Measurements from ENCODE around the gene DIP2A. TPM values are rescaled to one million over a fixed set of nuclear protein-coding genes. Genes with fewer than 3 reads are reported as not detected.

DIP2A gene
- total RNA-seq, 4 donors from 2014 or later = 25.9 to 57.4 (median 33.3) TPM

DNA sequence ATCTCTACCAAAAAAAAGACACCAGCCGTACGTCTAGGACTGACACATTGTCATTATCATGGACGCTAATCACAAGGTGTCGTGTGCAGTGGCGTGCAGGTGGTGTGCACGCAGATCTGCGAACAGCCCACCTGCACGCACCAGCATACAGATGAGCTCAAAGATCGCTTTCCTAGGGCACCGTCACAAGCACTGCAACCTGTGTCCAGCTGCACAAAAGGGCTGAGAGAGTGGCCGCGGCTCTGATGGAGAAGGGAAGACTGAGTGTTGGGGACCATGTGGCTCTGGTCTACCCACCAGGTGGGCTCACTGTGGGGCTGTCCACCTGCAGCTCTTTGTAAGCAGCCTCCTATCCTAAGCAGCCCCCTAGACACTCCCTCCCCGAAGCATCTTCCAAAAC, 95.3 kb downstream of the DIP2A start:
- TF ChIP-seq, protein P1, sequence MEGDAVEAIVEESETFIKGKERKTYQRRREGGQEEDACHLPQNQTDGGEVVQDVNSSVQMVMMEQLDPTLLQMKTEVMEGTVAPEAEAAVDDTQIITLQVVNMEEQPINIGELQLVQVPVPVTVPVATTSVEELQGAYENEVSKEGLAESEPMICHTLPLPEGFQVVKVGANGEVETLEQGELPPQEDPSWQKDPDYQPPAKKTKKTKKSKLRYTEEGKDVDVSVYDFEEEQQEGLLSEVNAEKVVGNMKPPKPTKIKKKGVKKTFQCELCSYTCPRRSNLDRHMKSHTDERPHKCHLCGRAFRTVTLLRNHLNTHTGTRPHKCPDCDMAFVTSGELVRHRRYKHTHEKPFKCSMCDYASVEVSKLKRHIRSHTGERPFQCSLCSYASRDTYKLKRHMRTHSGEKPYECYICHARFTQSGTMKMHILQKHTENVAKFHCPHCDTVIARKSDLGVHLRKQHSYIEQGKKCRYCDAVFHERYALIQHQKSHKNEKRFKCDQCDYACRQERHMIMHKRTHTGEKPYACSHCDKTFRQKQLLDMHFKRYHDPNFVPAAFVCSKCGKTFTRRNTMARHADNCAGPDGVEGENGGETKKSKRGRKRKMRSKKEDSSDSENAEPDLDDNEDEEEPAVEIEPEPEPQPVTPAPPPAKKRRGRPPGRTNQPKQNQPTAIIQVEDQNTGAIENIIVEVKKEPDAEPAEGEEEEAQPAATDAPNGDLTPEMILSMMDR (IDR thresholded peaks at IDR 0.05) = no peak

DNA sequence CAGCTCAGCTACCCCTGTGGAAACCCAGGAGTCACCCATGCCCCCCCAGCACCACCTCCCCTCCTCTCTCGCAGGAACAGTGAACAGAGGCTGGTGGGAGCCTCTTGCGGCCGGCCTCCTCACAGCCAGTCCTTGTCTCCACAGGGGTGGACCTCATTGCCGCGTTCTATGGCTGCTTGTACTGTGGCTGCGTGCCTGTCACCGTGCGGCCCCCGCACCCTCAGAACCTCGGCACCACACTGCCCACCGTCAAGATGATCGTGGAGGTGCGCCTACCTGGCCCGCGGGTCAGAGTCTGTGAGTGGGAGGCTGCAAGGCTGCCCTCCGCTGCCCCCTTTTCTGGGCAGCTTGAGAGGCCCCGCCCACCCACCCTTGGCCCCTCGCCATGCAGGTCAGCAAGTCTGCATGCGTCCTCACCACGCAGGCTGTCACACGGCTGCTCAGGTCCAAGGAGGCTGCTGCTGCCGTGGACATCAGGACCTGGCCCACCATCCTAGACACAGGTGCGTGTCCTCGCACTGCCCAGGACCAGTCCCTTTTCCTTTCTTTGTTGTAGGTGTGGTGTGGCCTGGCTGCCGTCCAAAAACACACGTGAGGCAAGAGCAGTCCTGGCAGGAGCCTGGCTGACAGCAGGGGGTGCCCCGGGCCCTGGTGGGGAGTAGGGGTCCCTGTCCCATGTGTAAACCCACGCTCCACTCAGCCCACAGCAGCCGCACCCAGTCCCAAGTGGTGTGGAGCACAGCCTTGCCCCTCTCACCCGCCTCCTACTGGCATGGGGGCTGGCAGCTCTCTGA, 95.9 kb downstream of the DIP2A start:
- TF ChIP-seq, protein P1 (IDR thresholded peaks at IDR 0.05) = no peak
- ATAC-seq (ENCODE audit: low FRiP score) = no peak

More for the DNA sequence above, 95.3 kb downstream of the DIP2A start:
- no peak for ATAC-seq (ENCODE audit: low FRiP score)
- no peak for DNase-seq (ENCODE audit: low spot score)

DNA sequence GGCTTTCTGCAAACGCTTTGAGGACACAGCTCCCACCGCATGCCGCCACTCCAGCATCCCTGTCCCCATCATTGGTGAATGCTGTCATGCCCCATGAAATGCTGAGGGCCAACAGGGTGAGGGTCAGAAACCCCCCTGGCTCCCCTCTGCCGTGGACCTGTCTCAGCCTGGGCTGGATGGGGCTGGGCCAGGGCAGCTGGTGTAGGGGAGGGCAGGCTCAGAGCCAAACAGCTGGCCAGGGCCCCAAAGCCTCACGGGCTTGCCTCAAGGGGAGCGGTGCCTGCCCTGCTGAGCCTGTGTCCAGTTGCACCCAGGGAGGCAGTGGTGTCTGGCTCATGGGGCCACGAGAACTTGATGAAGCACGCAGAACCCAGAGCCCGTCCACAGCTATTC, 96.5 kb downstream of the DIP2A start:
- TF ChIP-seq, protein P1 (IDR thresholded peaks at IDR 0.05) = no peak
- DNase-seq (ENCODE audit: low spot score) (no peak), ATAC-seq (ENCODE audit: low FRiP score) (no peak)

More for the DNA sequence above, 95.9 kb downstream of the DIP2A start:
- DNase-seq (ENCODE audit: low spot score) = no peak

DNA sequence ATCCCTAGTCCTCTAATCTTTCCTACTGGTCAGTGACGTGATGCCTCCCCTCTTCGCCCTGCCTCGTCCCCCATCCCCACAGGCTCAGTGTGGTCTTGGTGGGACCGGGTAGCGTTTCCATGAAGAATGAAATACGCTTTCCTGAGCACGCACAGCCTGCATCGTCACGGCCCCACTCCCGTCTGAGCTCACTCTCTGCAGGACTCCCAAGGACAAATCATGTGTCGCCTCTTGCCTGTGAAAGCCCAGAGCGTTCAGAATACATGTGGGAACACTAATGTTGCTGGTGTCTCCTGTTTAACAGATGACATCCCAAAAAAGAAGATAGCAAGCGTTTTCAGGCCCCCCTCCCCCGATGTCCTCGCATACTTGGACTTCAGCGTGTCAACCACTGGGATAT, 97.0 kb downstream of the DIP2A start:
- TF ChIP-seq, protein P1 (IDR thresholded peaks at IDR 0.05) = no peak
- ATAC-seq (ENCODE audit: low FRiP score) (no peak), DNase-seq (ENCODE audit: low spot score) (no peak)

DNA sequence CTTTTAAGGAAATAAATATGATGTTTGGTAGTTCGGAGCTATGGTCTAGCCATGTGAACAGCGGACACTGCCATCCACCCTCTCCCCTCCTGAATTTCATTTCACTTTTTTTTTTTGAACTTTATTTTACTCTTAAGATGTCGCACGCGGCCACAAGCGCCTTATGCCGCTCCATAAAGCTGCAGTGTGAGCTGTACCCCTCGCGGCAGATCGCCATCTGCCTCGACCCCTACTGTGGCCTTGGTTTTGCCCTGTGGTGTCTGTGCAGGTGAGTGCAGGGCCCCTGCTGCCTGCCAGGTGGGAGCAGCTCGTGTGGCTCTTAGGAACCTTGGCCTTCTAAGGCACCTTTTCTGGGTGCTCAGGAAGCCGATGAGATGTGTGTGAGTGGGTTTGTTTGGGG, 98.1 kb downstream of the DIP2A start:
- DNase-seq (ENCODE audit: low spot score) (no peak), ATAC-seq (ENCODE audit: low FRiP score) (no peak)
- TF ChIP-seq, protein P1 (IDR thresholded peaks at IDR 0.05) = no peak

DNA sequence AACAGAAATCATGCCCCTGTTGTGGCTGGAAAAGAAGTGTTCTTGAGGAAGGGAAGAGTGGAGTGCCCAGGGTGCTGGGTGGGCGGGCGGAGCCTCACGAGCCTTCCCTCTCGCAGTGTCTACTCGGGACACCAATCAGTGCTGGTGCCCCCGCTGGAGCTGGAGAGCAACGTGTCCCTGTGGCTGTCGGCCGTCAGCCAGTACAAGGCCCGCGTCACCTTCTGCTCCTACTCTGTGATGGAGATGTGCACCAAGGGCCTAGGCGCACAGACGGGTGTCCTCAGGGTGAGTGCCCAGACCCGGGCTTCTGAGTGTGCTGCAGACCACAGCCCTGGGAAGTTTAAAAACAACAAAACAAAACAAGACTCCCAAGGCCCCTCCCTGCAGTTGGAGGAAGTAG, 98.8 kb downstream of the DIP2A start:
- no peak for DNase-seq (ENCODE audit: low spot score)
- no peak for ATAC-seq (ENCODE audit: low FRiP score)
- TF ChIP-seq, protein P1 (IDR thresholded peaks at IDR 0.05) = no peak

DNA sequence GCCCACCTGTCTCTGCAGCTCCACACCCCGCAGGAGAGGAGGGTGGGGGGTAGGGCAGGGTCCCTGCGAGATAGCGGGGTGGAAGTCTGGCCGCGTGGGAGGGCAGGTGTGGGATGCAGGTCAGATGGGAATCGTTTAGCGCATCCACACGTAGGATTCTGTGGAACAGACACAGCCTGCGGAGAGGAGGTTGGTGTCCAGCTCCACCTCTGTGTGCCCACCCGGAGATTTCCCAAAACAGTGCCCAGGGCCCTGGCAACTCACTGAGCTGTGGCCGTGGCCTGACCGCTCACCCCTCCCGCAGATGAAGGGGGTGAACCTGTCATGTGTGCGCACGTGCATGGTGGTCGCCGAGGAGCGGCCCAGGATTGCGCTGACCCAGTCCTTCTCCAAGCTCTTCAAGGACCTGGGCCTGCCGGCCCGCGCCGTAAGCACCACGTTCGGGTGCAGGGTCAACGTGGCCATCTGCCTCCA, 99.3 kb downstream of the DIP2A start:
- ATAC-seq (ENCODE audit: low FRiP score) (no peak), DNase-seq (ENCODE audit: low spot score) (no peak)
- TF ChIP-seq, protein P1 (IDR thresholded peaks at IDR 0.05) = no peak
